HepG2 (cell line): ENCODE data around the gene ATP9A. TPM values are rescaled to one million over a fixed set of nuclear protein-coding genes. Genes with fewer than 3 reads are reported as not detected.

Experiments used
- BCL6 ChIP-seq: IDR thresholded peaks from 2 replicates; pipeline ENCODE4 v1.6.1; 2016; ENCODE audit warnings: missing genetic modification reagents, missing compliant biosample characterization
- DRAP1 ChIP-seq: IDR thresholded peaks from 2 replicates; pipeline ENCODE4 v1.6.1; 2016; ENCODE audit warnings: missing genetic modification reagents, missing compliant biosample characterization
- IRF2 ChIP-seq: IDR thresholded peaks from 2 replicates; pipeline ENCODE4 v1.6.1; 2018; ENCODE audit warnings: missing genetic modification reagents, missing compliant biosample characterization
- JARID2 ChIP-seq: sonication (generic); formaldehyde crosslinking; IDR thresholded peaks from 2 replicates; pipeline ENCODE4 v1.8.1; 2023; ENCODE audit warnings: missing genetic modification reagents, inconsistent platforms; ENCODE audit not compliant: insufficient replicate concordance
- MIXL1 ChIP-seq: IDR thresholded peaks from 2 replicates; pipeline ENCODE4 v1.6.1; 2016
- NR2F6 ChIP-seq, 2 experiments: IDR thresholded peaks; 2 replicates each; pipeline ENCODE4 v1.6.1; 2016; ENCODE audit warnings: antibody characterized with exemption in 1 of 2, mild to moderate bottlenecking in 1 of 2
- ONECUT2 ChIP-seq: sonication (generic); formaldehyde crosslinking; IDR thresholded peaks from 2 replicates; pipeline ENCODE4 v1.4.0; 2020; ENCODE audit warnings: missing genetic modification reagents
- SMARCC2 ChIP-seq: fragments of 450-650 bp; IDR thresholded peaks from 2 replicates; pipeline ENCODE4 v1.6.1; 2017; ENCODE audit warnings: antibody characterized with exemption, mild to moderate bottlenecking
- STAG1 ChIP-seq: sonication (generic); formaldehyde crosslinking; IDR thresholded peaks from 2 replicates; pipeline ENCODE4 v1.4.0; 2020; ENCODE audit warnings: missing genetic modification reagents
- ZBTB33 ChIP-seq: sonication (generic); formaldehyde crosslinking; IDR thresholded peaks from 2 replicates; pipeline ENCODE4 v1.4.0; 2020; ENCODE audit warnings: missing genetic modification reagents
- ZFAT ChIP-seq: sonication (generic); formaldehyde crosslinking; conservative IDR thresholded peaks from 2 replicates; pipeline ENCODE4 v1.8.1; 2023; ENCODE audit warnings: missing genetic modification reagents, inconsistent platforms
- ZMYM4 ChIP-seq: sonication (generic); formaldehyde crosslinking; IDR thresholded peaks from 2 replicates; pipeline ENCODE4 v1.8.1; 2023; ENCODE audit warnings: mild to moderate bottlenecking, missing genetic modification reagents
- ZNF124 ChIP-seq: sonication (generic); formaldehyde crosslinking; IDR thresholded peaks from 2 replicates; pipeline ENCODE4 v1.4.0; 2020; ENCODE audit warnings: missing genetic modification reagents
- ZNF460 ChIP-seq: sonication (generic); formaldehyde crosslinking; IDR thresholded peaks from 2 replicates; pipeline ENCODE4 v1.5.1; 2020; ENCODE audit warnings: missing genetic modification reagents, mild to moderate bottlenecking, borderline replicate concordance
- ZNF614 ChIP-seq: IDR thresholded peaks from 2 replicates; pipeline ENCODE4 v1.6.1; 2018; ENCODE audit warnings: missing biosample characterization, missing genetic modification reagents, inconsistent platforms, borderline replicate concordance
- ZNF709 ChIP-seq: sonication (generic); formaldehyde crosslinking; IDR thresholded peaks from 2 replicates; pipeline ENCODE4 v1.5.0; 2020; ENCODE audit warnings: mild to moderate bottlenecking, missing genetic modification reagents
- ZNF749 ChIP-seq: sonication (generic); formaldehyde crosslinking; IDR thresholded peaks from 2 replicates; pipeline ENCODE4 v1.8.0; 2022; ENCODE audit warnings: mild to moderate bottlenecking, missing genetic modification reagents, moderate library complexity, borderline replicate concordance
- ZNF816 ChIP-seq: sonication (generic); formaldehyde crosslinking; IDR thresholded peaks from 2 replicates; pipeline ENCODE4 v1.8.0; 2022; ENCODE audit warnings: missing genetic modification reagents, mild to moderate bottlenecking, borderline replicate concordance
- ZSCAN12 ChIP-seq: sonication (generic); formaldehyde crosslinking; IDR thresholded peaks from 2 replicates; pipeline ENCODE4 v1.9.0; 2021; ENCODE audit warnings: mild to moderate bottlenecking, missing genetic modification reagents
- ZSCAN20 ChIP-seq: sonication (generic); formaldehyde crosslinking; IDR thresholded peaks from 2 replicates; pipeline ENCODE4 v1.4.0; 2020; ENCODE audit warnings: missing genetic modification reagents, mild to moderate bottlenecking, borderline replicate concordance
- ZSCAN29 ChIP-seq: sonication (generic); formaldehyde crosslinking; conservative IDR thresholded peaks from 2 replicates; pipeline ENCODE4 v1.4.0; 2020; ENCODE audit warnings: mild to moderate bottlenecking, missing genetic modification reagents
- polyA plus RNA-seq, 8 experiments: library from polyadenylated mRNA; depleted of rRNA in 3 of 8; stranded (reverse) in 7 of 8; unstranded in 1 of 8; fragments of >200 nt; fragmentation: Illumina TruSeq in 4 of 8; extraction: Trizol in 4 of 8; gene quantifications; 2 replicates each; pipeline versions ENCODE4 v1.2.1 to v1.2.3, GENCODE V29; 2011 to 2016; ENCODE audit warnings: low read depth in 4 of 8, missing spikeins in 1 of 8, mixed read lengths in 1 of 8; ENCODE audit not compliant: insufficient read depth in 1 of 8
- total RNA-seq, 5 experiments: library from RNA; depleted of rRNA; stranded (reverse); fragments of >200 nt; fragmentation: Illumina TruSeq; extraction: Trizol; gene quantifications; 2 replicates each; pipeline ENCODE4 v1.2.3, GENCODE V29; 2016; ENCODE audit warnings: low read depth in 1 of 5
- TF ChIP-seq, protein P1 (sequence below): sonication (generic); formaldehyde crosslinking; IDR thresholded peaks from 2 replicates; pipeline ENCODE4 v1.8.1; 2023; ENCODE audit warnings: mild to moderate bottlenecking, moderate library complexity, missing genetic modification reagents
- TF ChIP-seq, protein P2 (sequence below): sonication (generic); formaldehyde crosslinking; IDR thresholded peaks from 2 replicates; pipeline ENCODE4 v1.5.0; 2020; ENCODE audit warnings: missing genetic modification reagents
- TF ChIP-seq, protein P3 (sequence below), 2 experiments: sonication (generic) in 1 of 2; formaldehyde crosslinking in 1 of 2; IDR thresholded peaks; 2 replicates each; pipeline versions ENCODE4 v1.4.0 to v1.6.1; 2018 to 2020; ENCODE audit warnings: missing genetic modification reagents in 2 of 2, borderline replicate concordance in 1 of 2, low read depth in 1 of 2, mild to moderate bottlenecking in 1 of 2, missing biosample characterization in 1 of 2

ATP9A gene
- total and polyA plus RNA-seq, 2 of the 13 experiments (the other 11 are each of a cell fraction or from before 2014, with no cell fraction given) = 11.8 to 18.5 TPM

- TF ChIP-seq ZMYM4 (CRISPR knock-in tag) (peak; percentile 39; the same call in 1 of the 2 replicates), ZNF816 (peak; percentile 74; the same call in 1 of the 2 replicates), ZSCAN12 (0 out of 2 replicates have a peak, but pooled peaks have one; percentile 36), ZBTB33 (CRISPR knock-in tag) (0 out of 2 replicates have a peak, but pooled peaks have one; percentile 21), ZNF749 (peak; percentile 41; the same call in 1 of the 2 replicates), DRAP1 (0 out of 2 replicates have a peak, but pooled peaks have one; percentile 23), NR2F6 (IDR thresholded peaks at IDR 0.05) (no peak), NR2F6 (CRISPR knock-in tag; IDR thresholded peaks at IDR 0.05) (0 out of 2 replicates have a peak, but pooled peaks have one; percentile 29), STAG1 (peak; percentile 80), BCL6 (CRISPR knock-in tag) (peak; percentile 16; the same call in 1 of the 2 replicates), ZSCAN29 (CRISPR knock-in tag) (peak; percentile 15; the same call in 1 of the 2 replicates), ONECUT2 (CRISPR knock-in tag) (0 out of 2 replicates have a peak, but pooled peaks have one; percentile 9), IRF2 (CRISPR knock-in tag) (no peak), SMARCC2 (no peak), ZNF614 (peak; percentile 37; the same call in 1 of the 2 replicates), MIXL1 (CRISPR knock-in tag) (peak; percentile 80; the same call in 1 of the 2 replicates), ZSCAN20 (0 out of 2 replicates have a peak, but pooled peaks have one; percentile 27), ZNF124 (CRISPR knock-in tag) (peak; percentile 44; the same call in 1 of the 2 replicates), ZNF709 (no peak), ZNF460 (CRISPR knock-in tag) (peak; percentile 82; the same call in 1 of the 2 replicates), ZFAT (CRISPR knock-in tag) (0 out of 2 replicates have a peak, but pooled peaks have one; percentile 53), JARID2 (CRISPR knock-in tag) (peak; percentile 4)
- TF ChIP-seq, protein P1, sequence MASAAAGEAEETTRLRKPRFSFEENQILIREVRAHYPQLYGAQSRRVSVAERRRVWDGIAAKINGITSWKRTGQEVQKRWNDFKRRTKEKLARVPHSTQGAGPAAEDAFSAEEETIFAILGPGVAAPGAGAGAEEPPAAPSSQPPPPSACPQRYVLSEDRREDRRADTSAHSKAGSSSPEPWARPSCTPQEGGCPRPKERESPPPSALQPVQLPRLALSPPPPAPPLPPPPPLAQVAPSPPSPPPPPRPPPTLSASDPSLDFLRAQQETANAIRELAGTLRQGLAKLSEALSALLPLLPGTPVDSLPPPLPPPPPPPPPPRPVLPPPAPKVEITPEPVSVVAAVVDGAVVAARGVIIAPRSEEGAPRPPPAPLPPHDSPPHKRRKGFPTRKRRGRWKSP (CRISPR knock-in tag) = 0 out of 2 replicates have a peak, but pooled peaks have one; percentile 44
- TF ChIP-seq, protein P2, sequence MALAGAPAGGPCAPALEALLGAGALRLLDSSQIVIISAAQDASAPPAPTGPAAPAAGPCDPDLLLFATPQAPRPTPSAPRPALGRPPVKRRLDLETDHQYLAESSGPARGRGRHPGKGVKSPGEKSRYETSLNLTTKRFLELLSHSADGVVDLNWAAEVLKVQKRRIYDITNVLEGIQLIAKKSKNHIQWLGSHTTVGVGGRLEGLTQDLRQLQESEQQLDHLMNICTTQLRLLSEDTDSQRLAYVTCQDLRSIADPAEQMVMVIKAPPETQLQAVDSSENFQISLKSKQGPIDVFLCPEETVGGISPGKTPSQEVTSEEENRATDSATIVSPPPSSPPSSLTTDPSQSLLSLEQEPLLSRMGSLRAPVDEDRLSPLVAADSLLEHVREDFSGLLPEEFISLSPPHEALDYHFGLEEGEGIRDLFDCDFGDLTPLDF = peak; percentile 52; the same call in 1 of the 2 replicates
- TF ChIP-seq, protein P3, sequence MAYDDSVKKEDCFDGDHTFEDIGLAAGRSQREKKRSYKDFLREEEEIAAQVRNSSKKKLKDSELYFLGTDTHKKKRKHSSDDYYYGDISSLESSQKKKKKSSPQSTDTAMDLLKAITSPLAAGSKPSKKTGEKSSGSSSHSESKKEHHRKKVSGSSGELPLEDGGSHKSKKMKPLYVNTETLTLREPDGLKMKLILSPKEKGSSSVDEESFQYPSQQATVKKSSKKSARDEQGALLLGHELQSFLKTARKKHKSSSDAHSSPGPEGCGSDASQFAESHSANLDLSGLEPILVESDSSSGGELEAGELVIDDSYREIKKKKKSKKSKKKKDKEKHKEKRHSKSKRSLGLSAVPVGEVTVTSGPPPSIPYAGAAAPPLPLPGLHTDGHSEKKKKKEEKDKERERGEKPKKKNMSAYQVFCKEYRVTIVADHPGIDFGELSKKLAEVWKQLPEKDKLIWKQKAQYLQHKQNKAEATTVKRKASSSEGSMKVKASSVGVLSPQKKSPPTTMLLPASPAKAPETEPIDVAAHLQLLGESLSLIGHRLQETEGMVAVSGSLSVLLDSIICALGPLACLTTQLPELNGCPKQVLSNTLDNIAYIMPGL (CRISPR knock-in tag; IDR thresholded peaks at IDR 0.05; ENCODE audit: borderline replicate concordance in 1 of 2, low read depth in 1 of 2) = peak; percentile 34 to 88; a peak in 2 of 4 replicates
Measured at GRCh38 chr20:51700809-51701285, 67.3 kb downstream of the ATP9A start (continued).
